Measurements from ENCODE around the gene ZFP36L1.

The ZFP36L1 gene

GRCh38 chr14:68823434-68824206 lies 30.8 kb upstream of the ZFP36L1 start:
- Histone ChIP-seq H3K9me2 (replicated peaks; ENCODE audit: low read depth, low read length) (no peaks in the 10 kb centered on the region), H3K36me3 (ENCODE audit: insufficient read depth, low read length) (no peaks in the 10 kb centered on the region), H3K4me1 (ENCODE audit: insufficient read depth, low read length, poor library complexity, severe bottlenecking) (peaks cover 36% of the 10 kb centered on the region), H3K27me3 (ENCODE audit: insufficient read depth, low read length, poor library complexity, severe bottlenecking) (no peaks in the 10 kb centered on the region), H3K9me3 (ENCODE audit: insufficient read depth, low read depth, low read length) (no peaks in the 10 kb centered on the region), H3K4me3 (ENCODE audit: low read length, poor library complexity, severe bottlenecking) (no peak overlapping the region), H4K20me1 (ENCODE audit: insufficient read depth, low read length, poor library complexity, severe bottlenecking) (no peaks in the 10 kb centered on the region), H3K9ac (ENCODE audit: low read depth, low read length, poor library complexity, severe bottlenecking) (no peak overlapping the region), H3F3A (ENCODE audit: low read depth) (no peaks in the 10 kb centered on the region), H3K79me2 (ENCODE audit: insufficient read depth, low read length) (no peaks in the 10 kb centered on the region), H2AFZ (ENCODE audit: low read length) (no peak overlapping the region), H3K4me2 (ENCODE audit: low read depth, low read length, poor library complexity, severe bottlenecking) (no peak overlapping the region)
- no peak for TF ChIP-seq EZH2phosphoT487 (IDR thresholded peaks at IDR 0.05; ENCODE audit: borderline replicate concordance)
- TF ChIP-seq, protein P1, sequence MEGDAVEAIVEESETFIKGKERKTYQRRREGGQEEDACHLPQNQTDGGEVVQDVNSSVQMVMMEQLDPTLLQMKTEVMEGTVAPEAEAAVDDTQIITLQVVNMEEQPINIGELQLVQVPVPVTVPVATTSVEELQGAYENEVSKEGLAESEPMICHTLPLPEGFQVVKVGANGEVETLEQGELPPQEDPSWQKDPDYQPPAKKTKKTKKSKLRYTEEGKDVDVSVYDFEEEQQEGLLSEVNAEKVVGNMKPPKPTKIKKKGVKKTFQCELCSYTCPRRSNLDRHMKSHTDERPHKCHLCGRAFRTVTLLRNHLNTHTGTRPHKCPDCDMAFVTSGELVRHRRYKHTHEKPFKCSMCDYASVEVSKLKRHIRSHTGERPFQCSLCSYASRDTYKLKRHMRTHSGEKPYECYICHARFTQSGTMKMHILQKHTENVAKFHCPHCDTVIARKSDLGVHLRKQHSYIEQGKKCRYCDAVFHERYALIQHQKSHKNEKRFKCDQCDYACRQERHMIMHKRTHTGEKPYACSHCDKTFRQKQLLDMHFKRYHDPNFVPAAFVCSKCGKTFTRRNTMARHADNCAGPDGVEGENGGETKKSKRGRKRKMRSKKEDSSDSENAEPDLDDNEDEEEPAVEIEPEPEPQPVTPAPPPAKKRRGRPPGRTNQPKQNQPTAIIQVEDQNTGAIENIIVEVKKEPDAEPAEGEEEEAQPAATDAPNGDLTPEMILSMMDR (conservative IDR thresholded peaks at IDR 0.05; ENCODE audit: low read length) = no peak

DNA sequence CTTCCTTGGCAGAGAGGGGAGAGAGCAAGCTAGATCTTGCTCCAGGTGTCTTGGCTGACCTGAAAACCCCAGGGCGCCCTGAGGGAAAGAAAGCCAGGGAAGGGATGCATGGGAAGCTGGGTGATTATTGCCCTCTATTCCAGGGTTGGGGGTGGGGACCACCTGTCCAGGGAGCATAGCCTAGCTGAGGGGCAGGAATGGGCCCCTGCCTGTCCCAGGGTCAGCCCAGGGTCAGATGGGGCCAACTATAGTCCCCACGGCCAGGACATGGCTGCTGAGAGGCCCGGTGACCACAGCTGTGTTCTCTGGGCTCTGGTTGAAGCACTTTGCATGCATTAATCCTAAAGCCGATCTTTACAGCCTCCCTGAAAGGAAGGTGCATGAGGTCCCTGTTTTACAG lies 30.1 kb upstream of the ZFP36L1 start:
- Histone ChIP-seq H3K27me3 (ENCODE audit: insufficient read depth, low read length, poor library complexity, severe bottlenecking) (no peaks in the 10 kb centered on the region), H4K20me1 (ENCODE audit: insufficient read depth, low read length, poor library complexity, severe bottlenecking) (no peaks in the 10 kb centered on the region), H3K4me1 (ENCODE audit: insufficient read depth, low read length, poor library complexity, severe bottlenecking) (peaks cover 36% of the 10 kb centered on the region), H3F3A (ENCODE audit: low read depth) (no peaks in the 10 kb centered on the region), H3K79me2 (ENCODE audit: insufficient read depth, low read length) (no peaks in the 10 kb centered on the region), H3K36me3 (ENCODE audit: insufficient read depth, low read length) (no peaks in the 10 kb centered on the region), H3K9ac (ENCODE audit: low read depth, low read length, poor library complexity, severe bottlenecking) (no peak overlapping the region), H3K9me2 (replicated peaks; ENCODE audit: low read depth, low read length) (no peaks in the 10 kb centered on the region), H3K9me3 (ENCODE audit: insufficient read depth, low read depth, low read length) (no peaks in the 10 kb centered on the region), H2AFZ (ENCODE audit: low read length) (no peak overlapping the region), H3K4me2 (ENCODE audit: low read depth, low read length, poor library complexity, severe bottlenecking) (no peak overlapping the region), H3K4me3 (ENCODE audit: low read length, poor library complexity, severe bottlenecking) (no peak overlapping the region)
- TF ChIP-seq, protein P1 (conservative IDR thresholded peaks at IDR 0.05; ENCODE audit: low read length) = no peak
- TF ChIP-seq EZH2phosphoT487 (IDR thresholded peaks at IDR 0.05; ENCODE audit: borderline replicate concordance) = no peak

GRCh38 chr14:68822132-68822651 lies 29.3 kb upstream of the ZFP36L1 start:
- Histone ChIP-seq H3F3A (ENCODE audit: low read depth) (no peaks in the 10 kb centered on the region), H3K9me3 (ENCODE audit: insufficient read depth, low read depth, low read length) (no peaks in the 10 kb centered on the region), H3K4me3 (ENCODE audit: low read length, poor library complexity, severe bottlenecking) (no peak overlapping the region), H3K36me3 (ENCODE audit: insufficient read depth, low read length) (no peaks in the 10 kb centered on the region), H3K9me2 (replicated peaks; ENCODE audit: low read depth, low read length) (no peaks in the 10 kb centered on the region), H3K4me2 (ENCODE audit: low read depth, low read length, poor library complexity, severe bottlenecking) (no peak overlapping the region), H2AFZ (ENCODE audit: low read length) (no peak overlapping the region), H3K27me3 (ENCODE audit: insufficient read depth, low read length, poor library complexity, severe bottlenecking) (no peaks in the 10 kb centered on the region), H3K79me2 (ENCODE audit: insufficient read depth, low read length) (no peaks in the 10 kb centered on the region), H4K20me1 (ENCODE audit: insufficient read depth, low read length, poor library complexity, severe bottlenecking) (no peaks in the 10 kb centered on the region), H3K4me1 (ENCODE audit: insufficient read depth, low read length, poor library complexity, severe bottlenecking) (peaks cover 36% of the 10 kb centered on the region), H3K9ac (ENCODE audit: low read depth, low read length, poor library complexity, severe bottlenecking) (no peak overlapping the region)
- TF ChIP-seq, protein P1 (conservative IDR thresholded peaks at IDR 0.05; ENCODE audit: low read length) = no peak
- no peak for TF ChIP-seq EZH2phosphoT487 (IDR thresholded peaks at IDR 0.05; ENCODE audit: borderline replicate concordance)

Data from Loucy (cell line).